WERI-Rb-1 (cell line): ENCODE data around the gene ZNF839.

ENCODE experiments used
- DNase-seq: peaks from one replicate; pipeline ENCODE4 v3.0.0-alpha.2; 2020
- H3K27ac ChIP-seq: fragments of 250-450 bp; sonication (Bioruptor Pico); 2 replicates; pipeline ENCODE4 v1.5.1; 2020; ENCODE audit warnings: mild to moderate bottlenecking, moderate library complexity
- H3K27me3 ChIP-seq: fragments of 250-450 bp; sonication (Bioruptor Pico); 2 replicates; pipeline ENCODE4 v1.5.1; 2021; ENCODE audit warnings: mild to moderate bottlenecking, low read depth, moderate library complexity; ENCODE audit not compliant: insufficient read depth, severe bottlenecking
- H3K36me3 ChIP-seq: fragments of 250-450 bp; sonication (Bioruptor Pico); 2 replicates; pipeline ENCODE4 v1.5.1; 2020; ENCODE audit warnings: mild to moderate bottlenecking, moderate library complexity
- H3K4me3 ChIP-seq: 2 replicates; pipeline ENCODE4 v1.5.1; 2011; ENCODE audit warnings: low read depth, mild to moderate bottlenecking, control low read depth, low read length
- H3K9me3 ChIP-seq: fragments of 250-450 bp; sonication (Bioruptor Pico); 2 replicates; pipeline ENCODE4 v1.5.1; 2021; ENCODE audit warnings: mild to moderate bottlenecking, moderate library complexity; ENCODE audit not compliant: severe bottlenecking
- CTCF ChIP-seq: IDR thresholded peaks from 2 replicates; pipeline ENCODE4 v1.5.1; 2011; ENCODE audit warnings: low read depth, mild to moderate bottlenecking, control low read depth, inconsistent platforms, low read length

The ZNF839 gene

GRCh38 chr14:102333390-102333789 lies 13.8 kb downstream of the ZNF839 start:
- no peak for DNase-seq
- no peaks in the 10 kb centered on the region for H3K27me3 ChIP-seq
- no peaks in the 10 kb centered on the region for H3K9me3 ChIP-seq
- no peak overlapping the region for H3K4me3 ChIP-seq
- no peak overlapping the region for H3K27ac ChIP-seq
- peaks cover 38% of the 10 kb centered on the region for H3K36me3 ChIP-seq
- TF ChIP-seq CTCF, result no peak

GRCh38 chr14:102333795-102334705 lies 14.5 kb downstream of the ZNF839 start:
- DNase-seq, result no peak

GRCh38 chr14:102335163-102335562 lies 15.6 kb downstream of the ZNF839 start:
- no peak overlapping the region for H3K27ac ChIP-seq
- TF ChIP-seq CTCF, result no peak
- peaks cover 48% of the 10 kb centered on the region for H3K36me3 ChIP-seq
- H3K27me3 ChIP-seq, result no peaks in the 10 kb centered on the region
- no peaks in the 10 kb centered on the region for H3K9me3 ChIP-seq
- DNase-seq, result no peak
- H3K4me3 ChIP-seq, result no peak overlapping the region

More at GRCh38 chr14:102333795-102334705, 14.5 kb downstream of the ZNF839 start:
- H3K9me3 ChIP-seq, result no peaks in the 10 kb centered on the region
- H3K27me3 ChIP-seq, result no peaks in the 10 kb centered on the region
- no peak overlapping the region for H3K27ac ChIP-seq
- TF ChIP-seq CTCF, result no peak
- H3K4me3 ChIP-seq, result no peak overlapping the region
- H3K36me3 ChIP-seq, result peaks cover 43% of the 10 kb centered on the region

- H3K4me3 ChIP-seq, result no peak overlapping the region
- no peak for TF ChIP-seq CTCF
- H3K36me3 ChIP-seq, result peaks cover 55% of the 10 kb centered on the region
- no peak overlapping the region for H3K27ac ChIP-seq
- no peaks in the 10 kb centered on the region for H3K27me3 ChIP-seq
- H3K9me3 ChIP-seq, result no peaks in the 10 kb centered on the region
- no peak for DNase-seq
Measured at GRCh38 chr14:102338724-102339123, 19.2 kb downstream of the ZNF839 start.

GRCh38 chr14:102341566-102341965 lies 22.0 kb downstream of the ZNF839 start:
- no peak overlapping the region for H3K27ac ChIP-seq
- no peak overlapping the region for H3K4me3 ChIP-seq
- H3K36me3 ChIP-seq, result peaks cover 45% of the 10 kb centered on the region
- no peaks in the 10 kb centered on the region for H3K27me3 ChIP-seq
- no peaks in the 10 kb centered on the region for H3K9me3 ChIP-seq
- DNase-seq, result no peak
- TF ChIP-seq CTCF, result no peak
